ENCODE measurements around the gene GPD2. TPM values are rescaled to one million over a fixed set of nuclear protein-coding genes. Genes with fewer than 3 reads are reported as not detected.

Gene GPD2
- total and polyA plus RNA-seq, 2 of the 13 experiments (the other 11 are each of a cell fraction or from before 2014, with no cell fraction given) = not detected

DNA sequence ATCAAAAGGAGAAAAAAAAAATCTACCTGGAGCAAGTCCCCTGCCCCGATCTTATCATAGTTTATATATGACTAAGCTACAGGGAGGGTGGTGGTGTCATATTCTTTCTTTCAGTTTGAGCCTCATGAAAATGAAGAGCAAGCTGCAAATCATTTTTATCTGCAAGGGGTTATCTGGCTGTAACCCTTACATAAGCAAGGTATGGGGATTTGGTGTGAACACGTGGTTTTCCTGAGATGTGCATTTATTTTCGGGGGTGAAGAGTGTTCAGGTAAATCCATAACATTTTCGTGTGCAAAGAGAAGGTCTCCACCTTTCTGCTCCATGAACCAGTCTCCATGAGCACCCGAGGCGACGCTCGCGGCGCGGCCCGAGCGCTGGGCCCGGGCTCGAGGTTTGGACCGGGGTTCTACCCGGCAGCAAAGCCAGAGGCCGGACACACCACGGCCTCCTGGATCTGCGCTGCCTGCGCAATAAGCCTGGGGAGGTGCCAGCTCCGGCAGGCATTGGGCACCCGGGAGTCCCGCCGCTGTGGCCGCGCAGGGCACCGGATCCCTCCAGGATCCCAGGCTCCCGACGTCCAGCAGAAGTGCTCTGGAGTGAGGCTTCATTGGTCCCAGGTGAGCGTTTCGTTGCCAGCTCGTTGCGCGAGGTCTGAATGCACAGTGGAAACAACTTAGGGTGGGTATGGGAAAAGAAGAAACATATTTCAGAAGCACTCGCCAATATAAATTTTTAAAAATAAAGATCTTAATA lies 36.1 kb upstream of the GPD2 start (continued):
- TF ChIP-seq ZNF180 (CRISPR knock-in tag; IDR thresholded peaks at IDR 0.05; ENCODE audit: borderline replicate concordance, low read depth) = no peak
- TF ChIP-seq, protein P1, sequence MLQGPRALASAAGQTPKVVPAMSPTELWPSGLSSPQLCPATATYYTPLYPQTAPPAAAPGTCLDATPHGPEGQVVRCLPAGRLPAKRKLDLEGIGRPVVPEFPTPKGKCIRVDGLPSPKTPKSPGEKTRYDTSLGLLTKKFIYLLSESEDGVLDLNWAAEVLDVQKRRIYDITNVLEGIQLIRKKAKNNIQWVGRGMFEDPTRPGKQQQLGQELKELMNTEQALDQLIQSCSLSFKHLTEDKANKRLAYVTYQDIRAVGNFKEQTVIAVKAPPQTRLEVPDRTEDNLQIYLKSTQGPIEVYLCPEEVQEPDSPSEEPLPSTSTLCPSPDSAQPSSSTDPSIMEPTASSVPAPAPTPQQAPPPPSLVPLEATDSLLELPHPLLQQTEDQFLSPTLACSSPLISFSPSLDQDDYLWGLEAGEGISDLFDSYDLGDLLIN (CRISPR knock-in tag; IDR thresholded peaks at IDR 0.05; ENCODE audit: borderline replicate concordance) = no peak
- no peak for TF ChIP-seq EZH2 (conservative IDR thresholded peaks at IDR 0.05; ENCODE audit: low read depth, low read length)
- TF ChIP-seq CENPX (CRISPR knock-in tag; IDR thresholded peaks at IDR 0.05) = no peak
- TF ChIP-seq, protein P2, sequence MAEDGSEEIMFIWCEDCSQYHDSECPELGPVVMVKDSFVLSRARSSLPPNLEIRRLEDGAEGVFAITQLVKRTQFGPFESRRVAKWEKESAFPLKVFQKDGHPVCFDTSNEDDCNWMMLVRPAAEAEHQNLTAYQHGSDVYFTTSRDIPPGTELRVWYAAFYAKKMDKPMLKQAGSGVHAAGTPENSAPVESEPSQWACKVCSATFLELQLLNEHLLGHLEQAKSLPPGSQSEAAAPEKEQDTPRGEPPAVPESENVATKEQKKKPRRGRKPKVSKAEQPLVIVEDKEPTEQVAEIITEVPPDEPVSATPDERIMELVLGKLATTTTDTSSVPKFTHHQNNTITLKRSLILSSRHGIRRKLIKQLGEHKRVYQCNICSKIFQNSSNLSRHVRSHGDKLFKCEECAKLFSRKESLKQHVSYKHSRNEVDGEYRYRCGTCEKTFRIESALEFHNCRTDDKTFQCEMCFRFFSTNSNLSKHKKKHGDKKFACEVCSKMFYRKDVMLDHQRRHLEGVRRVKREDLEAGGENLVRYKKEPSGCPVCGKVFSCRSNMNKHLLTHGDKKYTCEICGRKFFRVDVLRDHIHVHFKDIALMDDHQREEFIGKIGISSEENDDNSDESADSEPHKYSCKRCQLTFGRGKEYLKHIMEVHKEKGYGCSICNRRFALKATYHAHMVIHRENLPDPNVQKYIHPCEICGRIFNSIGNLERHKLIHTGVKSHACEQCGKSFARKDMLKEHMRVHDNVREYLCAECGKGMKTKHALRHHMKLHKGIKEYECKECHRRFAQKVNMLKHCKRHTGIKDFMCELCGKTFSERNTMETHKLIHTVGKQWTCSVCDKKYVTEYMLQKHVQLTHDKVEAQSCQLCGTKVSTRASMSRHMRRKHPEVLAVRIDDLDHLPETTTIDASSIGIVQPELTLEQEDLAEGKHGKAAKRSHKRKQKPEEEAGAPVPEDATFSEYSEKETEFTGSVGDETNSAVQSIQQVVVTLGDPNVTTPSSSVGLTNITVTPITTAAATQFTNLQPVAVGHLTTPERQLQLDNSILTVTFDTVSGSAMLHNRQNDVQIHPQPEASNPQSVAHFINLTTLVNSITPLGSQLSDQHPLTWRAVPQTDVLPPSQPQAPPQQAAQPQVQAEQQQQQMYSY (CRISPR knock-in tag; IDR thresholded peaks at IDR 0.05) = peak; percentile 75
- peak; percentile 39; the same call in 1 of the 2 replicates for TF ChIP-seq KMT2B (CRISPR knock-in tag; IDR thresholded peaks at IDR 0.05)
- peak; percentile 98 for TF ChIP-seq HNRNPLL (IDR thresholded peaks at IDR 0.05; ENCODE audit: low read depth, low read length, poor library complexity, severe bottlenecking)
- no peak for TF ChIP-seq ARHGAP35 (CRISPR knock-in tag; IDR thresholded peaks at IDR 0.05; ENCODE audit: borderline replicate concordance)
- no peak for TF ChIP-seq FLYWCH1 (CRISPR knock-in tag; IDR thresholded peaks at IDR 0.05)
- no peak for TF ChIP-seq POLR2AphosphoS2 (IDR thresholded peaks at IDR 0.05; ENCODE audit: low read depth, low read length)
- TF ChIP-seq, protein P3, sequence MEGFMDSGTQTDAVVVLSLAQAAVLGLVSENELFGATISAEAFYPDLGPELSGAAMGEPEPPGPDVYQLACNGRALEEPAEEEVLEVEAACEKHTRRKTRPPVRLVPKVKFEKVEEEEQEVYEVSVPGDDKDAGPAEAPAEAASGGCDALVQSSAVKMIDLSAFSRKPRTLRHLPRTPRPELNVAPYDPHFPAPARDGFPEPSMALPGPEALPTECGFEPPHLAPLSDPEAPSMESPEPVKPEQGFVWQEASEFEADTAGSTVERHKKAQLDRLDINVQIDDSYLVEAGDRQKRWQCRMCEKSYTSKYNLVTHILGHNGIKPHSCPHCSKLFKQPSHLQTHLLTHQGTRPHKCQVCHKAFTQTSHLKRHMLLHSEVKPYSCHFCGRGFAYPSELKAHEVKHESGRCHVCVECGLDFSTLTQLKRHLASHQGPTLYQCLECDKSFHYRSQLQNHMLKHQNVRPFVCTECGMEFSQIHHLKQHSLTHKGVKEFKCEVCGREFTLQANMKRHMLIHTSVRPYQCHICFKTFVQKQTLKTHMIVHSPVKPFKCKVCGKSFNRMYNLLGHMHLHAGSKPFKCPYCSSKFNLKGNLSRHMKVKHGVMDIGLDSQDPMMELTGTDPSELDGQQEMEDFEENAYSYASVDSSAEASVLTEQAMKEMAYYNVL (CRISPR knock-in tag; IDR thresholded peaks at IDR 0.05; ENCODE audit: borderline replicate concordance) = peak; percentile 58; the same call in 1 of the 2 replicates
- TF ChIP-seq EEA1 (CRISPR knock-in tag; IDR thresholded peaks at IDR 0.05; ENCODE audit: borderline replicate concordance) = no peak
- TF ChIP-seq, protein P4, sequence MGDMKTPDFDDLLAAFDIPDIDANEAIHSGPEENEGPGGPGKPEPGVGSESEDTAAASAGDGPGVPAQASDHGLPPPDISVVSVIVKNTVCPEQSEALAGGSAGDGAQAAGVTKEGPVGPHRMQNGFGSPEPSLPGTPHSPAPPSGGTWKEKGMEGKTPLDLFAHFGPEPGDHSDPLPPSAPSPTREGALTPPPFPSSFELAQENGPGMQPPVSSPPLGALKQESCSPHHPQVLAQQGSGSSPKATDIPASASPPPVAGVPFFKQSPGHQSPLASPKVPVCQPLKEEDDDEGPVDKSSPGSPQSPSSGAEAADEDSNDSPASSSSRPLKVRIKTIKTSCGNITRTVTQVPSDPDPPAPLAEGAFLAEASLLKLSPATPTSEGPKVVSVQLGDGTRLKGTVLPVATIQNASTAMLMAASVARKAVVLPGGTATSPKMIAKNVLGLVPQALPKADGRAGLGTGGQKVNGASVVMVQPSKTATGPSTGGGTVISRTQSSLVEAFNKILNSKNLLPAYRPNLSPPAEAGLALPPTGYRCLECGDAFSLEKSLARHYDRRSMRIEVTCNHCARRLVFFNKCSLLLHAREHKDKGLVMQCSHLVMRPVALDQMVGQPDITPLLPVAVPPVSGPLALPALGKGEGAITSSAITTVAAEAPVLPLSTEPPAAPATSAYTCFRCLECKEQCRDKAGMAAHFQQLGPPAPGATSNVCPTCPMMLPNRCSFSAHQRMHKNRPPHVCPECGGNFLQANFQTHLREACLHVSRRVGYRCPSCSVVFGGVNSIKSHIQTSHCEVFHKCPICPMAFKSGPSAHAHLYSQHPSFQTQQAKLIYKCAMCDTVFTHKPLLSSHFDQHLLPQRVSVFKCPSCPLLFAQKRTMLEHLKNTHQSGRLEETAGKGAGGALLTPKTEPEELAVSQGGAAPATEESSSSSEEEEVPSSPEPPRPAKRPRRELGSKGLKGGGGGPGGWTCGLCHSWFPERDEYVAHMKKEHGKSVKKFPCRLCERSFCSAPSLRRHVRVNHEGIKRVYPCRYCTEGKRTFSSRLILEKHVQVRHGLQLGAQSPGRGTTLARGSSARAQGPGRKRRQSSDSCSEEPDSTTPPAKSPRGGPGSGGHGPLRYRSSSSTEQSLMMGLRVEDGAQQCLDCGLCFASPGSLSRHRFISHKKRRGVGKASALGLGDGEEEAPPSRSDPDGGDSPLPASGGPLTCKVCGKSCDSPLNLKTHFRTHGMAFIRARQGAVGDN (CRISPR knock-in tag; IDR thresholded peaks at IDR 0.05) = peak; percentile 92
- 0 out of 2 replicates have a peak, but pooled peaks have one; percentile 16 for TF ChIP-seq TBX3 (IDR thresholded peaks at IDR 0.05; ENCODE audit: borderline replicate concordance)
- TF ChIP-seq, protein P5, sequence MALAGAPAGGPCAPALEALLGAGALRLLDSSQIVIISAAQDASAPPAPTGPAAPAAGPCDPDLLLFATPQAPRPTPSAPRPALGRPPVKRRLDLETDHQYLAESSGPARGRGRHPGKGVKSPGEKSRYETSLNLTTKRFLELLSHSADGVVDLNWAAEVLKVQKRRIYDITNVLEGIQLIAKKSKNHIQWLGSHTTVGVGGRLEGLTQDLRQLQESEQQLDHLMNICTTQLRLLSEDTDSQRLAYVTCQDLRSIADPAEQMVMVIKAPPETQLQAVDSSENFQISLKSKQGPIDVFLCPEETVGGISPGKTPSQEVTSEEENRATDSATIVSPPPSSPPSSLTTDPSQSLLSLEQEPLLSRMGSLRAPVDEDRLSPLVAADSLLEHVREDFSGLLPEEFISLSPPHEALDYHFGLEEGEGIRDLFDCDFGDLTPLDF (CRISPR knock-in tag; IDR thresholded peaks at IDR 0.05) = no peak
